Measurements from ENCODE around the gene SLC10A7.

SLC10A7 gene

DNA sequence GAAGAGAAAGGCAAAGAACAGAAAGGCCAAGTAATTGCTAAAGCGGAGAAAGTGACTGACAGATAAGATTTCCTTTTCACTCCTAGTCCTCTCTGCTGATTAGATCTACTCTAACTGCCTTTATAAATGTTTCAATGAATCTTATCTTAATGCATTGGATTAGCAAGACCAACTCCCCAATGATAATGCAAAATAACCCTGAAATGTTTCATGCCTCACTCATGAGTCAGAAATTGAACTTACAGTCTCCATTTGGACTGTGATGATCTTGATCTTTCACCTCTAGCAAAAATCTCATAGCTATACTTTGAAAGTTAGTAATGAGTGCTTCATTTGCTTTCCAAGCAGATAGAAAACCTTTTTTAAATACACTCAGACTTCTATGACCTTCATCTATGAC is 26.5 kb downstream of the SLC10A7 start:
- H3K4me1 ChIP-seq, result no peaks in the 10 kb centered on the region
- H3K9me3 ChIP-seq, result no peaks in the 10 kb centered on the region
- H3K27me3 ChIP-seq, result no peaks in the 10 kb centered on the region
- intact Hi-C loops (cut with DNase I; ENCODE audit: low total_unique reads), result no loop called here
- no peak for DNase-seq
- no peak overlapping the region for H3K27ac ChIP-seq
- H3K4me3 ChIP-seq, result no peak overlapping the region
- H3K36me3 ChIP-seq, result no peaks in the 10 kb centered on the region
- TF ChIP-seq, protein P1, sequence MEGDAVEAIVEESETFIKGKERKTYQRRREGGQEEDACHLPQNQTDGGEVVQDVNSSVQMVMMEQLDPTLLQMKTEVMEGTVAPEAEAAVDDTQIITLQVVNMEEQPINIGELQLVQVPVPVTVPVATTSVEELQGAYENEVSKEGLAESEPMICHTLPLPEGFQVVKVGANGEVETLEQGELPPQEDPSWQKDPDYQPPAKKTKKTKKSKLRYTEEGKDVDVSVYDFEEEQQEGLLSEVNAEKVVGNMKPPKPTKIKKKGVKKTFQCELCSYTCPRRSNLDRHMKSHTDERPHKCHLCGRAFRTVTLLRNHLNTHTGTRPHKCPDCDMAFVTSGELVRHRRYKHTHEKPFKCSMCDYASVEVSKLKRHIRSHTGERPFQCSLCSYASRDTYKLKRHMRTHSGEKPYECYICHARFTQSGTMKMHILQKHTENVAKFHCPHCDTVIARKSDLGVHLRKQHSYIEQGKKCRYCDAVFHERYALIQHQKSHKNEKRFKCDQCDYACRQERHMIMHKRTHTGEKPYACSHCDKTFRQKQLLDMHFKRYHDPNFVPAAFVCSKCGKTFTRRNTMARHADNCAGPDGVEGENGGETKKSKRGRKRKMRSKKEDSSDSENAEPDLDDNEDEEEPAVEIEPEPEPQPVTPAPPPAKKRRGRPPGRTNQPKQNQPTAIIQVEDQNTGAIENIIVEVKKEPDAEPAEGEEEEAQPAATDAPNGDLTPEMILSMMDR (IDR thresholded peaks at IDR 0.05), result no peak

DNA sequence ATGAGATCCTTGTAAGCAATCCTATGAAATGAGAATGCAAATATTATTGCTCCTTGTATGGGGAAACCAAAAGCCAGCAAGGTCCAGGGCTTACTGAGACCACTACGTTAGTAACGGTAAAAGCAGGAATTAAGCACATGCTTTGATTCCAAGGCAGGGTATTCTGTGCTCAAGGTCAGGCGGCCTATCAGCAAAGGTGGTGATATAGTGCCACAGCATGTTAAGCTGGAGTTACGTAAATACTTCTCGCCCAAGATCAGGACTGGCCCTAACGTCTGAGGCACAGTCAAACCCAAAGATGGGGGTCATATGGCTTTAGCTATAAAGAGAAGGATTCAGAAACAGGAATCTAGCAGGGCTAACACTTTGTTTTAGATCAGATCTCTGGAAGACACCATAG is 27.6 kb downstream of the SLC10A7 start:
- H3K9me3 ChIP-seq, result no peaks in the 10 kb centered on the region
- intact Hi-C loops (cut with DNase I; ENCODE audit: low total_unique reads), result no loop called here
- no peak for DNase-seq
- no peak overlapping the region for H3K27ac ChIP-seq
- no peaks in the 10 kb centered on the region for H3K27me3 ChIP-seq
- no peaks in the 10 kb centered on the region for H3K36me3 ChIP-seq
- TF ChIP-seq, protein P1 (IDR thresholded peaks at IDR 0.05), result no peak
- no peaks in the 10 kb centered on the region for H3K4me1 ChIP-seq
- H3K4me3 ChIP-seq, result no peak overlapping the region

DNA sequence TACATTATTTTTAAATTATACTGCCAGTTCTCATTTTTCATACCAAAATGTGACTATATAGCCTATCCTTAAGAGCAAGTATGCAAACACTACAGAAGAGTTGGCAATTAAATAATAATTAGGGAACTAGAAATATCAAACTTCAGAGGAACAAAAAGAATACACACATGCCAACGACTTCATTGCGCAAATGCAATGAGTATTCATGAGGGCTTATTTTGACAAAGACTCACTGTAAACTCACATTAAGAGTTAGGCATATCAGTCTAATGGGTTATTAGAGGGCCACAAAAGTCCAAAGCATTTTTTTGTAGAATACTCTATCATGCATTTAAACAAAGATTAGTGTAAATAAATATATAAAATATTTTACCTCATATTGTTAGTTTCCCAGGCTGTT is 31.6 kb downstream of the SLC10A7 start:
- no peak for DNase-seq
- TF ChIP-seq, protein P1 (IDR thresholded peaks at IDR 0.05), result no peak

DNA sequence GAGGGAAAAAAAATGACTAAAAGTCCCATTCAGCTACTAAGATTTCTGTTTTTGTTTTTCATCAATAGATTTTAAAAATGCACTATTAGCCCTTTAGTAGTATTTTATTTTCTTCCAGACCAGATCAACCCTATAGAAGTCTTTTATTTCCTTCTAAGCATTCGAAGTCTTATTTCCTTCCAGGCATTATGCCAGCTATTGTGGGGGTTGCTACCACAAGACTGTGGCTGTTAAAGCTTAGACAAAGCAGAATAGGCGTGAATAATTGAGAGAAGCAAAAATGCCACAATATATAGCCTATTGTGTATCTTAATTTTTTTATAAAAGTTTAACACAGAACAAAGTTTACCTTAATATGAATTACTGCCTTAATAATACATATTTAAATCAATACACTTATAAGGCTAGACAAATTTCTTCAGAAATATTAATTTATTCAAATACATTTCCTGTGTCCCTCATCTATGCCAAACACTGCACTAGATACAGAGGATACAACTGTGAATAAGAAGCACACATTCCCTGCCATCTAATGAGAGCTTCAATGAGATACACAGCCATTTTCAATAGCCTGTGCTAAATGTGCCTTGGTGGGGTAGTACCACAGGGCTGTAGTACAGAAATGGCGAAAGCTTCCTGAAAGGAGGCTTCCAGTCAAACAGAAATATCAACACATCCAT is 33.1 kb downstream of the SLC10A7 start:
- H3K9me3 ChIP-seq, result peaks cover 0 to 6% (median 1%) of the 10 kb centered on the region in 3 donors
- no peak overlapping the region for H3K4me3 ChIP-seq
- no peak overlapping the region for H3K27ac ChIP-seq
- no peak for DNase-seq
- peaks cover 3 to 24% (median 5%) of the 10 kb centered on the region in 3 donors for H3K36me3 ChIP-seq
- no peaks in the 10 kb centered on the region for H3K4me1 ChIP-seq
- TF ChIP-seq, protein P1 (IDR thresholded peaks at IDR 0.05), result no peak
- no peaks in the 10 kb centered on the region for H3K27me3 ChIP-seq
- intact Hi-C loops (cut with DNase I; ENCODE audit: low total_unique reads), result no loop called here

More for the DNA sequence above, 31.6 kb downstream of the SLC10A7 start:
- Histone ChIP-seq H3K9me3 (no peaks in the 10 kb centered on the region), H3K4me1 (no peaks in the 10 kb centered on the region), H3K36me3 (peaks cover 0 to 17% (median 3%) of the 10 kb centered on the region in 3 donors), H3K27me3 (no peaks in the 10 kb centered on the region), H3K27ac (no peak overlapping the region), H3K4me3 (no peak overlapping the region)
- intact Hi-C loops (cut with DNase I; ENCODE audit: low total_unique reads), result no loop called here

DNA sequence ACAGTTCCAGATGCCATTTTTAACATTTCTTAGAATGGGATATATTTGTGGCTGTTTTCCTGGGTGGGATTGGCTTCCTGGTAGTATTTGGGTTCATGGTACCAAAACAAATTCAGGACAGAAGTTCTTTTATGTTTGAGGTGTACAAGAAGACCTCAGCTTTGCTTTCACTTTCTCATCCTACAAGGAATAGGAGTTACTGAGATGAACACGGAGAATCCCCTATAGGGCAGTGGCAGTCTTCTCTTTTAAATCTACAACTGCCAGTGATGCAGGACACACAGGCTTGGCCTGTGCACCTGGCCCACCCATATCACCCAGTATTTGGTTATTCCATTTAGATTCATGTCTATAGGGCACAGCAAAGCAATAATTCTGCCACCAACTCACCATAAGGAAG is 35.2 kb downstream of the SLC10A7 start:
- Histone ChIP-seq H3K36me3 (peaks cover 3 to 24% (median 5%) of the 10 kb centered on the region in 3 donors), H3K9me3 (peaks cover 5 to 21% (median 6%) of the 10 kb centered on the region in 3 donors), H3K4me1 (no peaks in the 10 kb centered on the region), H3K27me3 (no peaks in the 10 kb centered on the region), H3K4me3 (no peak overlapping the region), H3K27ac (no peak overlapping the region)
- TF ChIP-seq, protein P1 (IDR thresholded peaks at IDR 0.05), result no peak
- DNase-seq, result no peak
- intact Hi-C loops (cut with DNase I; ENCODE audit: low total_unique reads), result no loop called here
